ENCODE data around the gene SLC7A5. TPM values are rescaled to one million over a fixed set of nuclear protein-coding genes. Genes with fewer than 3 reads are reported as not detected.
"Not testable (repeated sequence)": the region's sequence is repeated elsewhere in the genome, so short reads cannot be mapped to it uniquely, and the experiment has no call there.

The SLC7A5 gene
- total RNA-seq, 1 donor from 2014 or later, result 9.5 TPM

- no peak for DNase-seq (ENCODE audit: low read depth in 2 of 2)
These were observed 74.7 kb downstream of the SLC7A5 start for GRCh38 chr16:87794485-87795078.

- no peak for DNase-seq (ENCODE audit: low read depth in 2 of 2)
These were observed 77.1 kb downstream of the SLC7A5 start for GRCh38 chr16:87792205-87792565.

- no peak for DNase-seq (ENCODE audit: low read depth in 2 of 2)
These were observed 77.8 kb downstream of the SLC7A5 start for GRCh38 chr16:87791295-87792204.

- no peak for DNase-seq (ENCODE audit: low read depth in 2 of 2)
These were observed 78.8 kb downstream of the SLC7A5 start for GRCh38 chr16:87790292-87791100.

GRCh38 chr16:87789437-87790291 lies 79.6 kb downstream of the SLC7A5 start:
- DNase-seq (ENCODE audit: low read depth in 2 of 2), result peak in 1 of 2 donors; percentile 36

GRCh38 chr16:87788730-87789436 lies 80.4 kb downstream of the SLC7A5 start:
- not testable (repeated sequence) for DNase-seq (ENCODE audit: low read depth in 2 of 2)

- not testable (repeated sequence) for DNase-seq (ENCODE audit: low read depth in 2 of 2)
These were observed 81.7 kb downstream of the SLC7A5 start for GRCh38 chr16:87787451-87788091.

- no peak for DNase-seq (ENCODE audit: low read depth in 2 of 2)
These were observed 84.5 kb downstream of the SLC7A5 start for GRCh38 chr16:87784812-87785211.

GRCh38 chr16:87782033-87782432 lies 87.3 kb downstream of the SLC7A5 start:
- DNase-seq (ENCODE audit: low read depth in 2 of 2), result no peak

- peak; percentile 26 to 67 for DNase-seq (ENCODE audit: low read depth in 2 of 2)
These were observed 88.8 kb downstream of the SLC7A5 start for GRCh38 chr16:87780385-87780989.

Other genes starting within 250 kb of the SLC7A5 start
- 11.3 and 19.0 TPM in 2 replicates for gene KLHDC4, start 103.5 kb downstream of the SLC7A5 start, total RNA-seq
- not detected in 2 replicates for gene CA5A, start 67.0 kb upstream of the SLC7A5 start, total RNA-seq
- 9.4 and 18.8 TPM in 2 replicates for gene BANP, start 81.9 kb upstream of the SLC7A5 start, total RNA-seq

All from lung microvascular endothelial cell (primary cell).